Measurements from ENCODE around the gene ATF6.

ATF6 gene

GRCh38 chr1:162008799-162009198, 242.7 kb downstream of the ATF6 start:
- no peak for DNase-seq

GRCh38 chr1:162009501-162010174, 243.5 kb downstream of the ATF6 start:
- no peak for DNase-seq

GRCh38 chr1:162010175-162010506, 244.0 kb downstream of the ATF6 start:
- no peak for DNase-seq

- no peak for DNase-seq
Observed at GRCh38 chr1:162011337-162012012, 245.4 kb downstream of the ATF6 start.

- no peak for DNase-seq
Observed at GRCh38 chr1:162013289-162013688, 247.2 kb downstream of the ATF6 start.
